CMK (cell line): ENCODE results near the gene BMP6.

Source experiments
- DNase-seq: peaks from one replicate; pipeline ENCODE4 v3.0.0-alpha.2; 2010; ENCODE audit warnings: low read depth

BMP6 gene

GRCh38 chr6:7725849-7726415, at the start of gene BMP6:
Gene BMP6 (plus strand): TSS chr6:7726099. CDS start chr6:7726956, 857 bp downstream.
- DNase-seq: peak; percentile 53

- no peak for DNase-seq
These were observed 48.7 kb upstream of the BMP6 start for GRCh38 chr6:7677229-7677628.

DNA sequence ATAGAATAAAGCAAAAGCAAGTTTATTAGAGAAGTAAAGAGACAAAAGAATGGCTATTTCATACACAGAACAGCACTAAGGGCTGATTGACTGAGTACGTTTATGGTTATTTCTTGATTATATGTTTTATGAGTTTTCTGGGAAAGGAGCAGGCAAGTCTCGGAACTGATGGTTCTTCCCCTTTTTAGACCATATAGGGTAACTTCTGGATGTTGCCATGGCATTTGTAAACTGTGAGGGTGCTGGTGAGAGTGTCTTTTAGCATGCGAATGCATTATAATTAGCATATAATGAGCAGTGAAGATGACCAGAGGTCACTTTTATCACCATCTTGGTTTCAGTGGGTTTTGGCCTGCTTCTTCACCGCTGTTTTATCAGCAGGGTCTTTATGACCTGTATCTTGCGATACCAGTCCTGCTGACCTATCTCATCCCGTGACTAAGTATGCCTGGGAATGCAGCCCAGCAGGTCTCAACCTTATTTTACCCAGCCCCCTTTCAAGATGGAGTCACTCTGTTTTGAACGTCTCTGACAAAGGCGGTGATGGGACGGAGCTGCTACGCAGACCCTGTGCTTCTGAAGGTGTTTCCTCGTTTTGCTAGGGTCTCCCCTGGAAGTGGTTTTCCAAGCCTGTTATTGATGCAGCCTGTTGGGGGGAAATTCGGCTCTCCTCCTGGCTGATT, 45.4 kb upstream of the BMP6 start:
- DNase-seq: no peak

DNA sequence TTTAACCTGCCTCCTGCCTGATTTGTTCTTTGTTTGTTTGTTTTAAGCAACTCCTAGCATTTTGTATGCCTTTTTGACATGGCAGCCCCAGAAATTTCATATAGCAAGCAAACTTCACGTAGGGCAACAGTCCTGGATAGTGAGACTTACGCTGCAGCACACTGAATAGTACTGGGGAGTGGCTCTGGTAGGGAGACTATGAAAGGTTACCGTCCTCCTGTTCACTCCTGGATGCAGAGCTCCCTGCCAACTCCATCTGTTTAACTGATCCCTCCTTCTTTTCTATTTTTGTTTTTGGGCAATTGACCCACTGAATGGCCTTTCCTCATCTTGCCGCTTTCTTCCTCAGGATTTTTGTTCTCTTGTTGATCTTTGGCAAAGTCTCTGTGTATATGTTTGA, 44.5 kb upstream of the BMP6 start:
- no peak for DNase-seq

- DNase-seq: no peak
These were observed 41.8 kb upstream of the BMP6 start for GRCh38 chr6:7684076-7684475.

GRCh38 chr6:7684843-7685242, 41.1 kb upstream of the BMP6 start:
- no peak for DNase-seq

- DNase-seq: no peak
These were observed 40.6 kb upstream of the BMP6 start for GRCh38 chr6:7685276-7685675.

- DNase-seq: no peak
These were observed 38.5 kb upstream of the BMP6 start for GRCh38 chr6:7687145-7688111.

- DNase-seq: no peak
These were observed 34.9 kb upstream of the BMP6 start for GRCh38 chr6:7691021-7691420.

DNA sequence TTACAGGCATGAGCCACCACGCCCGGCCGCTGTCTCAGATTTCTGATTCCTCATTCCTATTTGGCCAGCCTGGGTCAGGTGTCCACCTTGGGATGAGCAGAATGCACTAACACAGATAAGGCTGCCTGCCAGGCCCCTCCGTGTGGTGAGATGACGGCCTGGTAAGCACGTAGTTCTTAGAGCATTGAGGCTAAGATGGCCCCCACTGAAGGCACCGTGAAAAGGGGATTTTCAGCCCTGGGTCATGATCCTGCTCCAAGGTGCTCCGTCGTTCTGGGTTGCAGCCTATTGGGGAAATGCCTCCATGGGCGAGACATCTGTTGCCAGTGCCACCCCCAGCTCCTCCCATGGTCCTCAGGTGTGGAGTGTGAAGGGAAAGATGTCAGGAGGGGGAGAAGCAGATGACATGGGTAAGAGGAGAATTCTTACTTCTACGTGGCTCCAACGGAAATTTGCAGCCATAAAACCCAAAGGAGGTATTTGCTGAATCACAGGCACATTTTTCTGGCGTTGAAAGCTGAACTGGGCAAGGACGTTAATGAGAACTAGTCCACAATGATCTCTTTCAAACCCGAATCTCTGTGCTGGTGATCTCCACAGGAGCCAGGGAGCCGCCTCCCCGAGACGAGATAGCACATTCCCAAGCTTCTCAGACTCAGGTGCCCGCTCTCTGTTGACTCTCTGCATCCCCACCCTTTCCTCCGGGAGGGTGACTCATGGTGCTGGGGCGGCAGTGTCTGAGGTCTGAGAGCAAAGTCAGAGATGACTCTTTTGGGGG, 34.0 kb upstream of the BMP6 start:
- no peak for DNase-seq

- DNase-seq: no peak
These were observed 33.5 kb upstream of the BMP6 start for GRCh38 chr6:7692453-7692784.

GRCh38 chr6:7693827-7694226, 32.1 kb upstream of the BMP6 start:
- peak; percentile 70 for DNase-seq

GRCh38 chr6:7696061-7696460, 29.8 kb upstream of the BMP6 start:
- DNase-seq: no peak

- no peak for DNase-seq
These were observed 28.5 kb upstream of the BMP6 start for GRCh38 chr6:7697432-7697819.

DNA sequence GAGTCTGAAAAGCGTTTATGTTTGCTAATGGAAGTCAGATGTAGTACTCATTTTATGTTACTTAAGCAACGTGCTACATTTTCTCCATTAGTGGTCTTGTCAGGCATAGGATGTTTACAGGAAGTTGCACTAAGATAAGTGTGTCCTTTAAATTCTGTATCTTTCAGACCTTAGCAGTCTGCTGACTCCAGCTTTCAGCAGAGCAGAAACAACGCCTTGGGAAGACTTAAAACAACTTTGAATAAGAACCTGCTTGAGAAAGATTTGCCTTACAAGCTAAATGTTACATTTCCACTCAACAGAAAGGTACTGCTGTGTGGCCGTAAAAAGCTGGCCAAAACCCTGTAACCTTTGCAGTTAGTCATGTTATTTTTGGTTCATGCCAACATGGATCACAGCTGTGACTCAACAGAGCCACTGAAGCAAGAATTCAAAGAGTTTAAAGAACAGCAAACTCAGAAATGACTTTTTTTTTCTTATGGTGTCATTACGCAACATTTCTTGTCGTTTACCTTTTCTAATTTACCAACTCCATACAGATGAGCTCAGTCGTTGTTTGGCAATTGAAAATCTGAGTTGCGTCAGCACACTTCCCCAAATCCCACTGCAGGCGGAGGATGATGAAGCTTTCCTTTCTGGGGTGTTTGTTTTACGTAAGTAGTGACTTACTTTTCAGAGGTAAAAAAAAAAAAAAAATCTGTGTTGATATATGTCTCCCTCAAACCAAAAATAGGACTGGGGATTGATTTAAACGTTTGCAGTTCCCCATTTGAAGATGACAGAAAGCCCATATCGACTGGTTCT, 27.9 kb upstream of the BMP6 start:
- no peak for DNase-seq

DNA sequence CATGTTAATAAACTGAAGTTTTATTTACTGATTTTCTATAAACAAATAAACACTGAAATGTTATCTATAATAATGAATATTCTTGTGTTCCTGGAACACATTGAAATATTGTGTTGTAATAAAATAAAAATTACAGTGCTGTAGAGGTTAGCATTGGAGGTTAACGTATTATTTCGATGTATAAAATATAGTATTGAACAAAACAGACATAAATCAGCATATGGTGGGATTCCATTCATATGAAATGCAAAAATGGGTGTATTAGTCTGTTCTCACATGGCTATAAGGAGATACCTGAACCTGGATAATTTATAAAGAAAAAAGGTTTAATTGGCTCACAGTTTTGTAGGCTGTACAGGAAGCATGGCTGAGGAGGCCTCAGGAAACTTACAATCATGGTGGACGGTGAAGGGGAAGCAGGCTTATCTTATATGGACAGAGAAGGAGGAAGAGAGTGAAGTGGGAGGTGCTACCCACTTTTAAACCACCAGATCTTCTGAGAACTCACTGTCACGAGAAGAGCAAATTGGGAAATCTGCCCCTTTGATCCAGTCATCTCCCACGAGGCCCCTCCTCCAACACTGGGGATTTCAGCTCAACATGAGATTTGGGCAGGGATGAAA, 24.6 kb upstream of the BMP6 start:
- peak; percentile 83 for DNase-seq

- DNase-seq: no peak
These were observed 22.7 kb upstream of the BMP6 start for GRCh38 chr6:7703148-7703680.

GRCh38 chr6:7705483-7705882, 20.4 kb upstream of the BMP6 start:
- no peak for DNase-seq

DNA sequence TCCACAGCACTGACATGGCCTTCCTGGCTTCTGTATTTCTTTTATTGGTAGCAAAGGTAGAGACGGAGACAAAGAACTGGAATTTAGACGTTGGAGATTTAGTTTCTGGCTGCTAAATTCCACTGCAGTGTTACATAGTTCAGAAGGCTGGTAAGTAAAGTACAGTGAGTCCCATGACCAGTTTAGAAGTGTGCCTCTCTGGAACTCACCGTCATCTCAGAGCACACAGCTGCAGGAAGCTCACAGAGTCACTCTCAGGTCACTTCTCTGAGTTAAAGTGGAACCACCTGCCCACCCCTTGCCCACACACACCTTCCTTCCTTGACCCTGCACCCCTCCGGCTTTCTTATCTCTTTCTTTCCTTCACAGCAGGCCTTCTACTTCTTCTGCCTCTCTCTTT, 19.6 kb upstream of the BMP6 start:
- no peak for DNase-seq

GRCh38 chr6:7707787-7708186, 18.1 kb upstream of the BMP6 start:
- no peak for DNase-seq

GRCh38 chr6:7719364-7719850, 6.5 kb upstream of the BMP6 start:
- no peak for DNase-seq
